GM10266 (cell line): ENCODE results near the gene CYB5R4.

Experiments
- DNase-seq: peaks from one replicate; pipeline ENCODE4 v3.0.0; 2012; ENCODE audit errors: extremely low spot score
- CTCF ChIP-seq: IDR thresholded peaks from 2 replicates; pipeline ENCODE4 v1.5.1; 2012; ENCODE audit warnings: mild to moderate bottlenecking, low read depth; ENCODE audit not compliant: control insufficient read depth, insufficient read depth; ENCODE audit errors: missing control alignments

Gene CYB5R4

GRCh38 chr6:83838727-83839126, 20.8 kb upstream of the CYB5R4 start:
- DNase-seq, result no peak
- no peak for TF ChIP-seq CTCF

GRCh38 chr6:83844170-83844569, 15.3 kb upstream of the CYB5R4 start:
- no peak for TF ChIP-seq CTCF
- DNase-seq, result no peak

GRCh38 chr6:83846291-83846690, 13.2 kb upstream of the CYB5R4 start:
- DNase-seq, result no peak
- TF ChIP-seq CTCF, result no peak

- no peak for TF ChIP-seq CTCF
- DNase-seq, result no peak
Observed at GRCh38 chr6:83847179-83847578, 12.3 kb upstream of the CYB5R4 start.

- no peak for DNase-seq
- TF ChIP-seq CTCF, result no peak
Observed at GRCh38 chr6:83849127-83849526, 10.4 kb upstream of the CYB5R4 start.

GRCh38 chr6:83849610-83850009, 9.9 kb upstream of the CYB5R4 start:
- no peak for DNase-seq
- TF ChIP-seq CTCF, result no peak

GRCh38 chr6:83852528-83853177, 6.8 kb upstream of the CYB5R4 start:
- DNase-seq, result no peak
- TF ChIP-seq CTCF, result no peak
